K562 (cell line): ENCODE results near the gene CPNE6. TPM values are rescaled to one million over a fixed set of nuclear protein-coding genes. Genes with fewer than 3 reads are reported as not detected.

Experiments used
- BCOR ChIP-seq: fragments of 450-650 bp; IDR thresholded peaks from 2 replicates; pipeline ENCODE4 v1.6.1; 2016
- GABPB1 ChIP-seq: sonication (generic); formaldehyde crosslinking; IDR thresholded peaks from 2 replicates; pipeline ENCODE4 v1.8.0; 2022; ENCODE audit warnings: mild to moderate bottlenecking, missing genetic modification reagents
- IRF1 ChIP-seq: sonication (generic); formaldehyde crosslinking; IDR thresholded peaks from 2 replicates; pipeline ENCODE4 v1.8.0; 2022; ENCODE audit warnings: missing genetic modification reagents, mild to moderate bottlenecking, borderline replicate concordance
- LCOR ChIP-seq: sonication (generic); formaldehyde crosslinking; IDR thresholded peaks from 2 replicates; pipeline ENCODE4 v1.8.0; 2022; ENCODE audit warnings: mild to moderate bottlenecking, missing genetic modification reagents
- MECOM ChIP-seq: fragments of 250-450 bp; sonication (Bioruptor Pico); IDR thresholded peaks from 2 replicates; pipeline ENCODE4 v1.8.0; 2022; ENCODE audit warnings: inconsistent platforms
- MTA3 ChIP-seq: fragments of 450-650 bp; formaldehyde crosslinking; IDR thresholded peaks from 2 replicates; pipeline ENCODE4 v1.6.1; 2017; ENCODE audit warnings: mild to moderate bottlenecking, borderline replicate concordance
- MYBL2 ChIP-seq, 2 experiments: fragments of 450-650 bp in 1 of 2; sonication (generic) in 1 of 2; formaldehyde crosslinking in 1 of 2; IDR thresholded peaks; 2 replicates each; pipeline versions ENCODE4 v1.6.1 to v1.8.1; 2017 to 2022; ENCODE audit warnings: borderline replicate concordance in 1 of 2, inconsistent platforms in 1 of 2, low read depth in 1 of 2, mild to moderate bottlenecking in 1 of 2, missing genetic modification reagents in 1 of 2, moderate library complexity in 1 of 2
- NFIC ChIP-seq: fragments of 450-650 bp; IDR thresholded peaks from 2 replicates; pipeline ENCODE4 v1.6.1; 2017; ENCODE audit warnings: mild to moderate bottlenecking, inconsistent platforms
- NFRKB ChIP-seq: fragments of 450-650 bp; IDR thresholded peaks from 2 replicates; pipeline ENCODE4 v1.6.1; 2016; ENCODE audit warnings: low read depth
- PCBP2 ChIP-seq: fragments of 200-400 bp; formaldehyde crosslinking; IDR thresholded peaks from 2 replicates; pipeline ENCODE4 v1.6.1; 2018; ENCODE audit warnings: low read length, low read depth, mild to moderate bottlenecking, moderate library complexity; ENCODE audit not compliant: poor library complexity, severe bottlenecking
- POLR2H ChIP-seq: IDR thresholded peaks from 2 replicates; pipeline ENCODE4 v1.6.1; 2016; ENCODE audit warnings: missing genetic modification characterization, low read depth, mild to moderate bottlenecking, control low read depth, missing compliant biosample characterization, moderate library complexity
- RAD21 ChIP-seq, 2 experiments: fragments of 250-450 bp in 1 of 2; fragments of 450-650 bp in 1 of 2; sonication (Bioruptor Pico) in 1 of 2; formaldehyde crosslinking in 1 of 2; IDR thresholded peaks in 1 of 2; conservative IDR thresholded peaks in 1 of 2; 2 replicates each; pipeline versions ENCODE4 v1.4.0 to v1.8.0; 2020 to 2022; ENCODE audit warnings: mild to moderate bottlenecking in 2 of 2, moderate library complexity in 1 of 2
- RBM15 ChIP-seq: fragments of 200-400 bp; formaldehyde crosslinking; IDR thresholded peaks from 2 replicates; pipeline ENCODE4 v1.6.1; 2018; ENCODE audit warnings: mild to moderate bottlenecking, low read length, moderate library complexity; ENCODE audit not compliant: insufficient read depth
- SOX6 ChIP-seq: fragments of 450-650 bp; IDR thresholded peaks from 2 replicates; pipeline ENCODE4 v1.6.1; 2014; ENCODE audit warnings: mild to moderate bottlenecking
- SRF ChIP-seq, 2 experiments: fragments of 250-450, 450-650 bp in 1 of 2; sonication (Bioruptor Pico) in 1 of 2; sonication (generic) in 1 of 2; formaldehyde crosslinking; IDR thresholded peaks; 2 replicates each; pipeline versions ENCODE4 v1.5.0 to v1.5.1; 2020 to 2022; ENCODE audit warnings: mild to moderate bottlenecking in 1 of 2, missing genetic modification reagents in 1 of 2
- THRB ChIP-seq: fragments of 450-650 bp; formaldehyde crosslinking; conservative IDR thresholded peaks from 2 replicates; pipeline ENCODE4 v1.4.0; 2022; ENCODE audit warnings: mild to moderate bottlenecking, missing genetic modification characterization
- ZBTB11 ChIP-seq, 3 experiments: fragments of 200-800 bp in 1 of 3; fragments of 250-450 bp in 1 of 3; fragments of 450-650 bp in 1 of 3; sonication (Bioruptor Pico) in 1 of 3; sonication (Bioruptor generic) in 1 of 3; formaldehyde crosslinking in 1 of 3; IDR thresholded peaks; 2 replicates each; pipeline versions ENCODE4 v1.6.1 to v1.8.0; 2016 to 2022; ENCODE audit warnings: mild to moderate bottlenecking in 2 of 3, missing genetic modification characterization in 2 of 3, missing compliant biosample characterization in 1 of 3, moderate library complexity in 1 of 3
- ZNF695 ChIP-seq: fragments of 450-650 bp; formaldehyde crosslinking; IDR thresholded peaks from 2 replicates; pipeline ENCODE4 v1.4.0; 2020; ENCODE audit warnings: mild to moderate bottlenecking, moderate library complexity
- ZNF79 ChIP-seq: fragments of 250-450 bp; sonication (Bioruptor Pico); IDR thresholded peaks from 2 replicates; pipeline ENCODE4 v1.4.0; 2020; ENCODE audit warnings: low read depth, mild to moderate bottlenecking, moderate library complexity
- polyA plus RNA-seq, 8 experiments: library from polyadenylated mRNA; depleted of rRNA in 4 of 8; stranded (reverse) in 5 of 8; unstranded in 3 of 8; fragments of >200 nt; fragmentation: Nextera tagmentation in 2 of 8; fragmentation: Illumina TruSeq in 1 of 8; extraction: Ambion mirVana in 2 of 8; extraction: Trizol in 1 of 8; gene quantifications; 2 replicates each; pipeline versions ENCODE4 v1.2.1 to v1.2.3, GENCODE V29; 2011 to 2014; ENCODE audit warnings: inconsistent platforms in 1 of 8, missing spikeins in 1 of 8
- total RNA-seq, 7 experiments: library from RNA; depleted of rRNA in 6 of 7; stranded (reverse); fragments of >200 nt in 6 of 7; fragmentation: Illumina TruSeq in 2 of 7; extraction: Trizol in 2 of 7; gene quantifications; 2 replicates each; pipeline versions ENCODE4 v1.2.1 to v1.2.3, GENCODE V29; 2011 to 2021; ENCODE audit warnings: low replicate concordance in 1 of 7

CPNE6 gene
- total and polyA plus RNA-seq, 9 of the 15 experiments (the other 6 are each of a cell fraction or from before 2014, with no cell fraction given) = not detected

- no peak for TF ChIP-seq RBM15
- TF ChIP-seq MTA3 = no peak
- TF ChIP-seq NFIC = peak; percentile 4; the same call in 1 of the 2 replicates
- no peak for TF ChIP-seq SRF (CRISPR knock-in tag; IDR thresholded peaks at IDR 0.05)
- no peak for TF ChIP-seq SOX6
- no peak for TF ChIP-seq RAD21 (CRISPR knock-in tag; conservative IDR thresholded peaks at IDR 0.05 in 1 of 2, IDR thresholded peaks at IDR 0.05 in 1 of 2)
- TF ChIP-seq NFRKB = 0 out of 2 replicates have a peak, but pooled peaks have one; percentile 57
- TF ChIP-seq LCOR = peak; percentile 27; the same call in 1 of the 2 replicates
- peak; percentile 70; the same call in 1 of the 2 replicates for TF ChIP-seq GABPB1 (CRISPR knock-in tag)
- 0 out of 2 replicates have a peak, but pooled peaks have one; percentile 31 for TF ChIP-seq THRB (CRISPR knock-in tag)
- TF ChIP-seq PCBP2 = no peak
- peak; percentile 78 for TF ChIP-seq POLR2H (tag)
- peak; percentile 47; the same call in 1 of the 2 replicates for TF ChIP-seq BCOR
- no peak for TF ChIP-seq ZNF79 (CRISPR knock-in tag)
- no peak for TF ChIP-seq ZNF695
- TF ChIP-seq MECOM (CRISPR knock-in tag) = no peak
- TF ChIP-seq MYBL2 (IDR thresholded peaks at IDR 0.05; ENCODE audit: low read depth) = no peak
- no peak for TF ChIP-seq MYBL2 (CRISPR knock-in tag; IDR thresholded peaks at IDR 0.05; ENCODE audit: borderline replicate concordance)
- no peak for TF ChIP-seq ZBTB11 (CRISPR knock-in tag; IDR thresholded peaks at IDR 0.05)
- 0 out of 2 replicates have a peak, but pooled peaks have one; percentile 29 for TF ChIP-seq IRF1 (CRISPR knock-in tag)
These were observed 42.6 kb downstream of the CPNE6 start (continued) for GRCh38 chr14:24113801-24114531.
